Progenitor cell of endocrine pancreas (in vitro differentiated cells): ENCODE measurements around the gene SAMD7. TPM values are rescaled to one million over a fixed set of nuclear protein-coding genes. Genes with fewer than 3 reads are reported as not detected.

ENCODE experiments used
- DNase-seq: peaks from one replicate; pipeline ENCODE4 v3.0.0; 2021; ENCODE audit warnings: low spot score; ENCODE audit not compliant: unreplicated experiment
- H3K27ac Mint-ChIP-seq: 2 replicates; pipeline ENCODE4 v1.8.0; 2021; ENCODE audit warnings: mild to moderate bottlenecking, moderate library complexity, mixed read lengths
- H3K27me3 Mint-ChIP-seq: 2 replicates; pipeline ENCODE4 v1.8.0; 2021; ENCODE audit warnings: mixed read lengths
- H3K36me3 Mint-ChIP-seq: 2 replicates; pipeline ENCODE4 v1.8.0; 2022; ENCODE audit warnings: mixed read lengths; ENCODE audit not compliant: insufficient read depth
- H3K4me1 Mint-ChIP-seq: 2 replicates; pipeline ENCODE4 v1.8.0; 2021; ENCODE audit warnings: low read depth, mixed read lengths
- H3K4me3 Mint-ChIP-seq: 2 replicates; pipeline ENCODE4 v1.8.0; 2021; ENCODE audit warnings: low read depth, mild to moderate bottlenecking, moderate library complexity, mixed read lengths
- H3K9me3 Mint-ChIP-seq: 2 replicates; pipeline ENCODE4 v1.8.0; 2021; ENCODE audit warnings: low read depth, mixed read lengths
- total RNA-seq: library from RNA; stranded (reverse); gene quantifications from 2 replicates; pipeline ENCODE4 v1.2.1, GENCODE V29; 2021
- TF ChIP-seq, protein P1 (sequence below): fragments of 200-600 bp; sonication (generic); IDR thresholded peaks from one replicate; pipeline ENCODE4 v1.5.0; 2021; ENCODE audit warnings: antibody characterized with exemption, mild to moderate bottlenecking; ENCODE audit not compliant: unreplicated experiment

Gene SAMD7
- total RNA-seq, 1 donor from 2014 or later, result not detected

DNA sequence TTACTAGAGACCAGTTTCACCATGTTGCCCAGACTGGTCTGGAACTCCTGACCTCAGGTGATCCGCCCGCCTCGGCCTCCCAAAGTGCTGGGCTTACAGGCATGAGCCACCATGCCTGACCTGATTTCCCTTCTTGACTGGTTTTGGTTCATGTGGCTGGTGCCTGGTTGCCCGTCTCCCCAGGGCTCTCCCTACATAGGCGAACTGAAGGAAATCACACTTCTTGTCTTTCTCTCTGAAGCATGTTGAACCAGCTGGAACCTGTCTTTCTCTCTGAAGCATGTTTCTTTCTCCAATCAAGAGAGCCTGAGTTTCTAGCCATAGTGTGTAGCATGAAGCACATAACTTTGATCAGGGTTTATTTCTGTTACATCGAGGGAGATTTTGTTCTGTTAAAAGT, 16.3 kb upstream of the SAMD7 start:
- no peaks in the 10 kb centered on the region for H3K36me3 Mint-ChIP-seq
- no peaks in the 10 kb centered on the region for H3K4me1 Mint-ChIP-seq
- TF ChIP-seq, protein P1, sequence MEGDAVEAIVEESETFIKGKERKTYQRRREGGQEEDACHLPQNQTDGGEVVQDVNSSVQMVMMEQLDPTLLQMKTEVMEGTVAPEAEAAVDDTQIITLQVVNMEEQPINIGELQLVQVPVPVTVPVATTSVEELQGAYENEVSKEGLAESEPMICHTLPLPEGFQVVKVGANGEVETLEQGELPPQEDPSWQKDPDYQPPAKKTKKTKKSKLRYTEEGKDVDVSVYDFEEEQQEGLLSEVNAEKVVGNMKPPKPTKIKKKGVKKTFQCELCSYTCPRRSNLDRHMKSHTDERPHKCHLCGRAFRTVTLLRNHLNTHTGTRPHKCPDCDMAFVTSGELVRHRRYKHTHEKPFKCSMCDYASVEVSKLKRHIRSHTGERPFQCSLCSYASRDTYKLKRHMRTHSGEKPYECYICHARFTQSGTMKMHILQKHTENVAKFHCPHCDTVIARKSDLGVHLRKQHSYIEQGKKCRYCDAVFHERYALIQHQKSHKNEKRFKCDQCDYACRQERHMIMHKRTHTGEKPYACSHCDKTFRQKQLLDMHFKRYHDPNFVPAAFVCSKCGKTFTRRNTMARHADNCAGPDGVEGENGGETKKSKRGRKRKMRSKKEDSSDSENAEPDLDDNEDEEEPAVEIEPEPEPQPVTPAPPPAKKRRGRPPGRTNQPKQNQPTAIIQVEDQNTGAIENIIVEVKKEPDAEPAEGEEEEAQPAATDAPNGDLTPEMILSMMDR, result no peak
- peak overlapping the region; percentile 30 for H3K27ac Mint-ChIP-seq
- no peak for DNase-seq
- no peak overlapping the region for H3K4me3 Mint-ChIP-seq
- H3K9me3 Mint-ChIP-seq, result no peaks in the 10 kb centered on the region
- no peaks in the 10 kb centered on the region for H3K27me3 Mint-ChIP-seq

GRCh38 chr3:169897284-169897683, 14.1 kb upstream of the SAMD7 start:
- peaks cover 10% of the 10 kb centered on the region for H3K9me3 Mint-ChIP-seq
- H3K4me3 Mint-ChIP-seq, result no peak overlapping the region
- no peak for DNase-seq

GRCh38 chr3:169901453-169901852, 9.9 kb upstream of the SAMD7 start:
- H3K36me3 Mint-ChIP-seq, result no peaks in the 10 kb centered on the region
- peaks cover 4% of the 10 kb centered on the region for H3K4me1 Mint-ChIP-seq
- no peak overlapping the region for H3K4me3 Mint-ChIP-seq
- H3K27me3 Mint-ChIP-seq, result peaks cover 5% of the 10 kb centered on the region
- H3K27ac Mint-ChIP-seq, result no peak overlapping the region
- no peak for DNase-seq
- TF ChIP-seq, protein P1, result no peak
- peaks cover 20% of the 10 kb centered on the region for H3K9me3 Mint-ChIP-seq

More at GRCh38 chr3:169897284-169897683, 14.1 kb upstream of the SAMD7 start:
- Mint-ChIP-seq H3K27me3 (no peaks in the 10 kb centered on the region), H3K27ac (no peak overlapping the region), H3K4me1 (no peaks in the 10 kb centered on the region), H3K36me3 (no peaks in the 10 kb centered on the region)
- TF ChIP-seq, protein P1, result no peak

DNA sequence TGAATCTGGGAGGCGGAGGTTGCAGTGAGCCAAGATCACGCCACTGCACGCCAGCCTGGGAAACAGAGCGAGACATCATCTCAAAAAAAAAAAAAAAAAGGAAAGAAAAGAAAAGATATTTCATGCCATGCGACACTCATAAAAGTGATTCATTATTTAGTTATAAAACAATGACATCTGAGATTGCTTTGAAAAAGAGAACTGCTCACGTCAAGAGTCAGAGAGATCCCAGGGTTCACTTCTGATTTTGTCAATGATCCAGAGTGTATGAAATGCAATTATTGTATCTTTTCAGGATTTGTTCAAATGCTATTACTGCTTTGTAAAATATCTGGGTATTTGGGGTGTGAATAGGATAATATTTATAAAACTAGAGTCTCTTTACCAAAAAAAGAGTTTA, 6.0 kb upstream of the SAMD7 start:
- Mint-ChIP-seq H3K36me3 (no peaks in the 10 kb centered on the region), H3K4me3 (no peak overlapping the region), H3K4me1 (peaks cover 4% of the 10 kb centered on the region), H3K9me3 (peaks cover 19% of the 10 kb centered on the region), H3K27ac (no peak overlapping the region), H3K27me3 (peaks cover 12% of the 10 kb centered on the region)
- DNase-seq, result no peak
- TF ChIP-seq, protein P1, result no peak

DNA sequence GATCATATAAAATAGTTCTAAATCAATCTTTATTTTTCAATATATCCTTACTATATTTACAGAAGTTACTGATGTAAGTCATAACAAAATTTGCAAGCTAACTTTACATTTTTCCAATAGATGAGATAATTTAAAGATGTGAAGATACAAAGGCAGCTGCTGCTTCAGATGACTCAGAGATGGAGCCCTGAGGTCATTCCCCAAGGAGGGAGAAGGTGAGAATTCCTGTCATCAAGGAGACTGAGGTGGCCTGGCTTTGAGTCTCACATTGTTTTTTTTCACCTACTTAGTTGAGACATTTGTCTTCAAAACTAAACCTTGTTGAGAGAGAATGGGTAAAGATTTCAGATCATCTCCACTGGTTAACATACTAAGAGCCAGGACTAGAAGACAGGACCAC, 3.9 kb upstream of the SAMD7 start:
- H3K27ac Mint-ChIP-seq, result no peak overlapping the region
- peaks cover 12% of the 10 kb centered on the region for H3K27me3 Mint-ChIP-seq
- H3K36me3 Mint-ChIP-seq, result no peaks in the 10 kb centered on the region
- H3K9me3 Mint-ChIP-seq, result peaks cover 10% of the 10 kb centered on the region
- no peak overlapping the region for H3K4me3 Mint-ChIP-seq
- TF ChIP-seq, protein P1, result no peak
- peaks cover 4% of the 10 kb centered on the region for H3K4me1 Mint-ChIP-seq
- no peak for DNase-seq
